Measurements from ENCODE around the gene A3GALT2.

DNA sequence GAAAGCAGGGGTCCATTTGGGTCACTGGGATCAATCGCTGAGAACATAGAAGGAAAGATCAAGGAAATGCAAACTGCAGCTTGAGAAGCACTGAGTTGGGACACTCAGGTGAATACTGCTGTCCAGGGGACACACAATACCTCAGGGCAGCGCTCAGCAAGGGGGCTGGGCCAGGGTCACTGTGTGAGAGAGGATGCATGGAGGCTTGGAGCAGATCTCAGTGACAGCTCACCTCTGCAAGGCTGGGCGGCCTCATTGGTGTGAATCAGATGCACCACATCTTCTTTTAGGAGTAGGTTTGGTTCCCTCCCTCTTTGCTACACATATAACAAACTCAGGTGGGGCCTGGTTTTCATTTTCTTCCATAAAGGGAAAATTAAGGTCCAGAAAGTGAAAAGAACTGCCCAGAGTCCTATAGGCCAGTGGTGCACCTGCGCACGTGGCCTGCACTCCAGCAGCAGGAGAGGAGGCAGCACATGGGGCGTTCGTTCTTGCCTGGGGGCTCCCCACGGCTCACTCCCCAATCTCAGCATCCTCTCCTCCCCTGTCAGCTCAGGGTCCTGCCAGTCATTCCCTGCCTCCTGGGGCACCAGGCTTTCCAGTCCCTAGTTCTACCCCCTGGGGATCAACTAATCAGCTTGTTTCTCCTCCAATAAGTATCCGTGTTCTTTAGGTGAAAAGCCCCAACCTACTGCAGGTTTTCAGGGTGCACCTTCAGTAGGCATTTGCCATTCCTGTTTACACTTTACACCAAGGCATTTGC lies 1.5 kb downstream of the A3GALT2 start:
- TF ChIP-seq PAX5 (IDR thresholded peaks at IDR 0.05; ENCODE audit: insufficient read depth, low read length, severe bottlenecking) (no peak), POLR2AphosphoS5 (IDR thresholded peaks at IDR 0.05; ENCODE audit: low read depth, low read length) (no peak), POLR2A (IDR thresholded peaks at IDR 0.05; ENCODE audit: low read depth, low read length) (no peak), POU2F2 (IDR thresholded peaks at IDR 0.05; ENCODE audit: low read depth, low read length) (no peak), TAF1 (IDR thresholded peaks at IDR 0.05; ENCODE audit: low read depth, low read length) (no peak)

All from GM12891 (cell line).